ENCODE measurements around the gene CHM.

DNA sequence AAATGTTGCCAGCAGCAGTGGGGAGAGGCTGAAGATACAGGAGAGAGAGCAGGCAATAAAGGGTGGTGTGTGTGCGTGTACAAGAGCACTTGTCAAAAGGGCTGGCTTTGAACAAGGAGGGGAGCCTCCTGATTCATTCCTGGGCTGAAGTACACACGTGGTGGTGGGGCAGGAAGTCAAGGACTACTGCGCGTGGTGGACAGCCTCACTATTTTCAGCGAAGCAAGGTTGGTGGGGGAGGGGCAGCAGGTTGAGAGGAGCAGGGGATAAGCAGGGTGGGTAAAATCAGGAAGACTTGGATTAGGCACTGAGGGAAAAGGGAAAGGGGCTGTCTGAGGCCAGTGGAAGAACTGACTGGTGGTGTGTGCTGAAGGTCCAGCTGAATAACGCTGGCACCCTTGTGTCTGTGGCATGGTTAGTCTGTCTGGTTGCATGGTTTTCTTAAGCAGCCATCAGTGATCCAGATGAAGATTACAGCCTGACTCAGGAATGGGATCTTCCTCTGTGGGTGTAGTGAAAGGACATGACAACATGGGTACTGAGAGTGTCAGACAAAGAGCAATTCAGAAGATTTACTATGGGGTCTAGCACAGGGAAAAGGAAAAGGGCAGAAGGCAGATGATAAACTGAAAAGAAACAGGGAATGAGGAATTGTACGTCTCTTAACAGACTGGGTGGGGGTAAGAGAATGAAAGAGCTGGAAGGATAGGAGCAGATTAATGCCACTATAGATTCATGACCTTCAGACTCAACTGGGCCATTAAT is 149.8 kb downstream of the CHM start:
- TF ChIP-seq CTCF (IDR thresholded peaks at IDR 0.05; ENCODE audit: control extremely low read depth in 1 of 3, insufficient read depth in 1 of 3, low read depth in 1 of 3, low read length in 3 of 3) (no peak), POLR2A (IDR thresholded peaks at IDR 0.05; ENCODE audit: control extremely low read depth in 1 of 2, low read depth in 2 of 2, low read length in 2 of 2) (no peak), SIX5 (IDR thresholded peaks at IDR 0.05; ENCODE audit: low read depth, low read length) (no peak)
